Neural progenitor cell (in vitro differentiated cells): Measurements from ENCODE around the gene PPP2R2D.

Experiments
- CTCF ChIP-seq: fragments of 200-600 bp; sonication (generic); IDR thresholded peaks from 2 replicates; pipeline ENCODE4 v1.5.1; 2017; ENCODE audit warnings: antibody characterized with exemption, mild to moderate bottlenecking
- EZH2phosphoT487 ChIP-seq: fragments of 200-600 bp; sonication (generic); IDR thresholded peaks from 2 replicates; pipeline ENCODE4 v1.6.1; 2017; ENCODE audit warnings: antibody characterized with exemption

DNA sequence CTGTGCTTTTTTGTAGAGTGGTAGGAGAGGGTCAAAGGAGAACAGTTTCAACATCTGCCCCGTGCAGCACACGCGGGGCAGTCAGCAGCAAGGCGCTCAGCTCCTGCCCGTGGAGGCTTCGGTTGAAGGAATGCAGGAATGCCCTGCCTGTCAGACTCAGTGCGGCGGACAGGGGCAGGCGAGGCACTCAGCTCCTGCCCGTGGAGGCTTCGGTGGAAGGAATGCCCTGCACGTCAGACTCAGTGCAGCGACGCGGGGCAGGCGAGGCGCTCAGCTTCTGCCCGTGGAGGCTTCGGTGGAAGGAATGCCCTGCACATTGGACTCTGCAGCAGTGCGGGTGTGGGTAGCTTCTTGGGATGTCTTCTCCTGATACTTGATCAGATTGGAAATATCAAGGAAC is 37.0 kb downstream of the PPP2R2D start:
- TF ChIP-seq CTCF (no peak), EZH2phosphoT487 (no peak)
